Measurements from ENCODE around the gene MEX3D.
"Not testable (repeated sequence)": the region's sequence is repeated elsewhere in the genome, so short reads cannot be mapped to it uniquely, and the experiment has no call there.

MEX3D gene

DNA sequence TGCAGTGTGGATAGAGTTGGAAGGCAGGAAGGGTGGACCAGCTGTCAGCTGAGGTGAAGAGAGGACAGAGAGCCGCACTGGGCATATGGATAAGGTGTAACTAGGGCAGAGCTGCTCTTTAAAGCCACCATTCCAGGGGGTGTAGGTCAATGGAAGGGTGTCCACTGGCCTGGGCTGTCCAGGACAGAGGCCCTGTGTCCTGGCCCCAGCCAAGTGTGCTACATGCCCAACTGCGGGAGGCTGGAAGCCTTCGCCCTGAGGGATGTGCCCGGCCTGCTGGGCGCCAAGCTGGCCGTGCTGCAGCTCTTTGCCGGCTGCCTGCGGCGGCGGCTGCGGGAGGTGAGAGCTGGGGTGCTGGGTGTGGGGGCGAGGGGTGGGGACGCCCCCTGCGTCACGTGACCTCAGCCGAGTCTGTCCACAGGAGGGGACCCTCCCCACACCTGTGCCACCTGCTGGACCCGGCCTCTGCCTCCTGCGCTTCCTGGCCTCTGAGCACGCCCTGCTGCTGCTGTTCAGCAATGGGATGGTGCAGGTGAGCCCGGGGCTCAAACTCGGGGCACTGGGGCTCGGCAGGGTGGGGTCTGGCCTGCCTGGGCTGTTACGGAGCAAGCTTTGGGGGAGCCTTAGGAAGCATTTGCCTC lies 34.5 kb downstream of the MEX3D start:
- no peak for DNase-seq

DNA sequence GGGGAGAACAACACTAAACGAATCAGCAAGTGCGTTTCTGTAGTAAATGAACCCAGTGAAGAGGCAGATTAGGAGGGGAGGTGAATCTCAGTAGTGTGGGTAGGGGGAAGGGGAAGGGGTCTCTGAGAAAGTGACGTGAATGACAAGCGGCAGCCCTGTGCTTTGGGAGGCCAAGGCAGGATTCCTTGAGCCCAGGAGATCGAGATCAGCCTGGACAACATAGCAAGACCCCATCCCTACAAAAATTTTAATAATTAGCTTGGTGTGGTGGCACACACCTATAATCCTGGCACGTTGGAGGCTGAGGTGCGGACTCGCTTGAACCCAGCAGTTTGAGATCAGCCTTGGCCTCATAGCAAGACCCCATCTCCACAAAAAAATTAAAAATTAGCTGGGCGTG lies 36.1 kb downstream of the MEX3D start:
- DNase-seq = no peak

- no peak for DNase-seq
Measured at GRCh38 chr19:1531587-1531986, 36.5 kb downstream of the MEX3D start.

- DNase-seq = not testable (repeated sequence)
Measured at GRCh38 chr19:1530856-1531255, 37.3 kb downstream of the MEX3D start.

- DNase-seq = no peak
Measured at GRCh38 chr19:1529430-1529816, 38.7 kb downstream of the MEX3D start.

- no peak for DNase-seq
Measured at GRCh38 chr19:1528596-1529429, 39.3 kb downstream of the MEX3D start.

GRCh38 chr19:1527650-1528309 lies 40.3 kb downstream of the MEX3D start:
- DNase-seq = no peak

GRCh38 chr19:1526979-1527649 lies 41.0 kb downstream of the MEX3D start:
- DNase-seq = no peak

DNA sequence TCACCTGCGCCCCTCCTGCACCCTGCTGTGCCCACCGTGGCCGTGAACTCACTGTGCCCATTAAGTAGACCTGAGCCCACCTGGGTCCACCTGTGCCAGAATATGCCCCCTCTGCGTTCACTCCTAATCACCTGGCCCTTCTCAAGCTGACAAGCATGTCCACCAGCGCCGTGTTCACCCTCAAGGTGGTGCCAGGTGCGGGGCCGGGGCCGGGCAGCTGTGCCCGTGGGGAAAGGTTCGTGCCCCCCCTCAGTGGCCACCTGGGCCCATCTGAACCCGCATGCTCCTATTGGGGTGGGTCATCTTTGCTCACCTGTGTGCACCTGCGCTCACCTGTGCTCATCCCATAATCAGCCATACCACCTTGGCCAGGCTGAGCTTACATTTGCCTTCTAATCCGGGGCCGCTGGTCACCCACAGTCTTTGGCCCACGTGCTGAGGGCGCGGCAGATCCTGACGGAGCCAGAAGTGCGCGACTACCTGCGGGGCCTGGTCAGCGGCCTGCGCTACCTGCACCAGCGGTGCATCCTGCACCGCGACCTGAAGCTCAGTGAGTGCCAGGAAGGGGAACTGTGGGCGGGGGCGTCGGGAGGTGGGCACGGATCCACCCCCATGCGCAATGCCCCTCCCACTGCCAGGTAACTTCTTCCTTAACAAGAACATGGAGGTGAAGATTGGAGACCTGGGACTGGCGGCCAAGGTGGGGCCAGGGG lies 41.9 kb downstream of the MEX3D start:
- no peak for DNase-seq

GRCh38 chr19:1525343-1525742 lies 42.8 kb downstream of the MEX3D start:
- DNase-seq = no peak

DNA sequence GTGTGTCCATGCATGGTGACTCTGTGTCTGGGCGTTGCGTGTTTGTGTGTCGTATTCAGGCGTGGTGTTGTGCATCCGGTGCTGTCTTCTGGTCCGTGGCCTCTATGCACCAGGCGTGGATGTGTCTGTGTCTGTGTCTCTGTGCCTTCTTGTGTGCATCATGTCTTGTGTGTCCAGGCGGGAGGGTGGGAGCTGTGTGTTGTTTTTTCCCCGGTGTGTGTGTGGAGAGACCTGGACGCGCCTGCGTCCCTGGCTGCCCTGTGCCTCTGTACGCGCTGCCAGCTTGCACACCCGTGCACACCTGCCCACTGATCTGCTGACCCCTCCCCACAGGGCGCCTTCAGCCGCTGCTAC lies 43.2 kb downstream of the MEX3D start:
- no peak for DNase-seq

DNA sequence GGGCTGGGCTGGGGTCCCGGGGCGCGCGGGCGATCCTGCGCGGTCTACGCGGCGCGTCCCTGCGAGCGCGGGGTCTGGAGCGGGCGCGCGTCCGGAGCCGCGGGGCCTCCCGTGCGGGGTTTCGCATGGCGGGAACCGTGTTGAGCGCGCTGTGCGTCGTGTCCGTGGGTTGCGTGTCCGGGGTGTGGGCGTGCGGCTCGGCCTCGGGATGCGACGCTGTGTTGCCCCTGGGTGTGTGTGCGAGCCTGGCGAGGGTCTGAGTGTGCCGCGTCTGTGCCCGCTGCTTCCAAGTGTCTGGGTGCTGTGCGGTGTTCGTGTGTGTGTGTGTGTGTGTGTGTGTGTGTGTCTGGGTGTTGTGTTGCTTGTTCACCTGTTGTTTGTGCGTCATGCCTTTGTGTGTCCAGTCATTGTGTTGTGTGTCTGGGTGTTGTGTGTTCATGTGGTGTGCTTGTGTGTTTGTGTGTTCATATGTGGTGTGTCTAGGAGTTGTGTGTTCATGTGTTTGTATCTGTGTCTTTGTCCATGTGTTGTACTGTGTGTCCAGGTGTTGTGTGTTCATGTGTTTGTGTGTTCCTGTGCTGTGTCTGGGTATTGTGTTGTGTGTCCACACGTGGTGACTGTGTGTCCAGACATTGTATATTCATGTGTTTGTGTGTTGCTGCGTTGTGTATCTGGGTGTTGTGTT lies 43.7 kb downstream of the MEX3D start:
- DNase-seq = no peak

DNA sequence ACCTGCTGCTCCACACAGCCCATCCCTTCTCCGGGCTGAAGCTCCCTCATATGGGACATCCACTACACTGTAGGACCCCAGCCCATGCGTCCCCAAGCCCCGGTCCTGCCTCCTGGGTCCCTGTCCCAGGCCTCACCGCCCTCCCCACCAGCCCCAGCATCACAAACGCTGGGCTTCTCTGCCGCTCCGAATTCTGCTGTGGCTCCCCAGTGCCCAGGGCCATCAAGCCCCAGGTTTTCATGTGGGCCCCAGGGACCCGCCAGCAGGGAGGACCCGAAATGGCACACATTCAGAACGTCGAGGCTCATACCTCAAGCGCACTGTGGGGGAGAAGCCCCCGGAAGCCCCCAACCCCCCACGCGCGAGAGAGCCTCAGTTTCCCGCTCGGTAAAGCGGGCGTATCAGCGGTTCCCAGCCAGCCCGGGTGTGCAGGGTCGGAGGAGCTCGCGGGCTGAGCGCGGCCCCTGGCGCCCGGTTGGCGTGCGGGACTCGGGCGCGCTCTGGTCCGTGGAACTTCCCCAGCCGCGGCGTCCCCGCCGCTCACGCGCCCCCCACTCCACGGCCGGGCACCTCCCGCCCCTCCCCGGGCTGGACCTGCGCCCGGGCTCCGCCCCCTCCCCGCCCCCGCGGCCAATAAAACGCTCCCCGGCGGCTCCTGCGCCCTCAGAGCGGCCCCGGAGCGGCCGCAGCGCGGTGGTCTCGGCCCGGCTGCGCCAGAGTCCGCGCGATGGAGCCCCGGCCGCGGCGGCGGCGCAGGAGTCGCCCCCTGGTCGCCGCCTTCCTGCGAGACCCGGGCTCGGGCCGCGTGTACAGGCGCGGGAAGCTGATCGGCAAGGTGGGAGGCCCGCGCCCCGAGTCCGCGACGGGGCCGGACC lies 44.5 kb downstream of the MEX3D start, which contains the start of gene PLK5:
Gene PLK5, plus strand, starts transcription at position 666 of the 875 bp plus-strand sequence. CDS start 2,920 bp downstream, outside the sequence.
- no peak for DNase-seq

GRCh38 chr19:1522838-1523237 lies 45.3 kb downstream of the MEX3D start:
- no peak for DNase-seq

- DNase-seq = no peak
Measured at GRCh38 chr19:1522061-1522460, 46.1 kb downstream of the MEX3D start.

- no peak for DNase-seq
Measured at GRCh38 chr19:1521636-1522035, 46.5 kb downstream of the MEX3D start.

GRCh38 chr19:1520203-1520780 lies 47.8 kb downstream of the MEX3D start:
- no peak for DNase-seq

- not testable (repeated sequence) for DNase-seq
Measured at GRCh38 chr19:1519802-1520201, 48.3 kb downstream of the MEX3D start.

- no peak for DNase-seq
Measured at GRCh38 chr19:1518471-1518870, 49.7 kb downstream of the MEX3D start.

GRCh38 chr19:1516395-1516753 lies 51.8 kb downstream of the MEX3D start:
- no peak for DNase-seq

Data from activated T-cell treated with anti-CD3 and anti-CD28 coated beads, Interleukin-2, amount 50 U/mL, for 48 hours (primary cell).